Activated CD8-positive, alpha-beta memory T cell treated with anti-CD3 and anti-CD28 coated beads for 48 hours (primary cell): Measurements from ENCODE around the gene KNL1.
"Not testable (repeated sequence)": the region's sequence is repeated elsewhere in the genome, so short reads cannot be mapped to it uniquely, and the experiment has no call there.

Experiments
- DNase-seq, 3 experiments: peaks; one replicate each; pipeline ENCODE4 v3.0.0-alpha.2; 2020; ENCODE audit warnings: low read depth in 2 of 3, low spot score in 2 of 3

The KNL1 gene

DNA sequence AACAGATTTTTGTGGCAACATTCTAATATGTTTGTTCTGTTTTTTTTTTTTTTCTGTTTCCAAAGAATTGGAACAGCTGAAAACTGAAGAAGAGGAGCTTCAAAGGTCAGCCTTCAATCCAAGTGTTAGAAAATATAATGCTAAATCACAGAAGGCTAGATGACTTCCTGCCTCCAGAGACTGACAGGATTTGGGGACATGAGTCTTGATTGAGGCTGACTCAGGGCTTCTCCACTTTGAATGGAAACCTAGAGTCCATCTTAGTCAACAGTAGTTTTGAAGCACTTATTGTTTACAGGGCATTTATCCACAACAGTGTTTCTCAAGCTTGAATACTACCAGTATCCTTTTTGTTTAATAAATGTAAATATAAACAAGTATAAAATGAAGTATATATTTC is 56.4 kb downstream of the KNL1 start:
- DNase-seq, result no peak

DNA sequence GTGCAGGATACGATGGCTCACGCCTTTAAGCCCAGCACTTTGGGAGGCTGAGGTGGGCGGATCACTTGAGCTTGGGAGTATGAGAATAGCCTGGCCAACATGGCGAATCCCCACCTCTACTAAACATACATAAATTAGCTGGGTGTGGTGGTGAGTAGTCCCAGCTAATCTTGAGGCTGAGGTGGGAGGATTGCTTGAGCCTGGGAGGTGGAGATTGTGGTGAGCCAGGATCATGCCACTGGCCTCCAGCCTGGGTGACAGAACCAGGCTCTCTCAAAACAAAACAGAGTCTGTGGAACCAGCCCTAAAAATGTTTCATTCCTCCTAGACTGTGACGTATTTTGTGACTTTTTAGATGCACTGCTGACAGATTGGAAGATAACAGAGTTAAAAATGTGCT is 66.6 kb downstream of the KNL1 start:
- DNase-seq, result no peak

DNA sequence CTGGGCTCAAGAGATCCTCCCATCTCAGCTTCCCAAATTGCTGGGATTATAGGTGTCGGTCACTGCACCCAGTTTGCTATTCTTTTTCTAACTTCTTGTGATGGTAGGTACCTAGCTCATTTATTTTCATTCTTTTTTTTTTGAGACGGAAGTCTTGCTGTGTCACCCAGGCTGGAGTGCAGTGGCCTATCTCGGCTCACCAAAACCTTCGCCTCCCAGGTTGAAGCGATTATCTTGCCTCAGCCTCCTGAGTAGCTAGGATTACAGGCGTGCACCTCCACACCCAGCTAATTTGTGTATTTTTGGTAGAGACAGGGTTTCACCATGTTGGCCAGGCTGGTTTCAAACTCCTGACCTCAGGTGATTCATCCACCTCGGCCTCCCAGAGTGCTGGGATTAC is 70.9 kb downstream of the KNL1 start:
- DNase-seq, result no peak

GRCh38 chr15:40676290-40676689 is 82.2 kb downstream of the KNL1 start:
- not testable (repeated sequence) for DNase-seq

DNA sequence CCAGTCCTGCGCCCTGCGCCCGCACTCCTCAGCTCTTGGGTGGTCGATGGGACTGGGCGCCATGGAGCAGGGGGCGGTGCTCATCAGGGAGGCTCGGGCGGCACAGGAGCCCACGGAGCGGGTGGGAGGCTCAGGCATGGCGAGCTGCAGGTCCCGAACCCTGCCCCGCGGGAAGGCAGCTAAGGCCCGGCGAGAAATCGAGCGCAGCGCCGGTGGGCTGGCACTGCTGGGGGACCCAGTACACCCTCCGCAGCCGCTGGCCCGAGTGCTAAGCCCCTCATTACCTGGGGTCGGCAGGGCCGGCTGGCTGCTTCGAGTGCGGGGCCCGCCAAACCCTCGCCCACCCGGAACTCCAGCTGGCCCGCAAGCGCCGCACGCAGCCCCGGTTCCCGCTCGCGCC is 82.9 kb downstream of the KNL1 start:
- DNase-seq, result not testable (repeated sequence)

DNA sequence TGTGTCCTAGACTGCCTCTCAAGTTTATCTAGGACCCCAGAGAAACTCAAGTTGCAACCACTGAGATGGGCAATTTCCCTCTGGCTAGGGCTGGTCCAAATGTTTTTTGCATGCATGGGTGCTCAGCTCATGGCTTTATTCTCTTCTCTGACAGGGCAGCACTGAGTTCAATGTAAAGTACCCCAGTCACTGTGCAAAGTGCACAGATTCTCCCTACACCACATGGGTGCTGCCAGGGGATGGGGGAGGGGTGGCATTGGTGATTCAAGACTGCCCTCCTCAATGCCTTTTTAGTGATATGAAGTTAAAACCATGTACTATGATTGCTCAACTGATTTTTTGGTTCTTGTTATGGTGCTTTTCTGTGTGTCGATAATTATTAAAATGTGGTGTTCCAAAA is 86.1 kb downstream of the KNL1 start:
- DNase-seq, result no peak

GRCh38 chr15:40680959-40681358 is 86.9 kb downstream of the KNL1 start:
- not testable (repeated sequence) for DNase-seq

- no peak for DNase-seq
Measured at GRCh38 chr15:40684381-40684780, 90.3 kb downstream of the KNL1 start.

DNA sequence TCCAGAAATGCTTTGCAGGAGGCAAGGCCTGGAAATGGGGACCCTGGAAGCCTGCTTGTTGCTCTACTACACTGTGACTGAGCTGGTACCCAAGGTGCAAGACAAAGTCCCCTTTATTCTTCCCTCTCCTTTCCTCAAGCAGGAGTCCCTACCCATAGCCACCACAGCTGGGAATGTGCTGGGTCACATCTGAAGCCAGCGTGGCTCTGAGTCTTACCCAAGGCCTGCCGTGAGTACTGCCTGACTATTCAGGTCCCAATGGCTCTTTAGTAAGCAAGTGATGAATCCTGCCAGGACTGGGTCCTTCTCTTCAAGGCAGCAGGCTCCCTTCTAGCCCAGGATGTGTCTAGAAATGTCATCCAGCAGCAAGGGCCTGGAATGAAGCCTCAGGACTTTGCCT is 91.3 kb downstream of the KNL1 start:
- DNase-seq, result no peak

GRCh38 chr15:40688932-40689799 is 95.1 kb downstream of the KNL1 start:
- no peak for DNase-seq

GRCh38 chr15:40691737-40692136 is 97.7 kb downstream of the KNL1 start:
- DNase-seq, result no peak

GRCh38 chr15:40693904-40694687 is 100.0 kb downstream of the KNL1 start:
- no peak for DNase-seq

GRCh38 chr15:40694688-40695468 is 100.8 kb downstream of the KNL1 start, which contains the start of gene RAD51:
TSS of gene RAD51 (plus strand) at chr15:40695174. CDS start at chr15:40698759, 3,585 bp downstream.
- DNase-seq, result peak; percentile 79 to 90 (median 85)

DNA sequence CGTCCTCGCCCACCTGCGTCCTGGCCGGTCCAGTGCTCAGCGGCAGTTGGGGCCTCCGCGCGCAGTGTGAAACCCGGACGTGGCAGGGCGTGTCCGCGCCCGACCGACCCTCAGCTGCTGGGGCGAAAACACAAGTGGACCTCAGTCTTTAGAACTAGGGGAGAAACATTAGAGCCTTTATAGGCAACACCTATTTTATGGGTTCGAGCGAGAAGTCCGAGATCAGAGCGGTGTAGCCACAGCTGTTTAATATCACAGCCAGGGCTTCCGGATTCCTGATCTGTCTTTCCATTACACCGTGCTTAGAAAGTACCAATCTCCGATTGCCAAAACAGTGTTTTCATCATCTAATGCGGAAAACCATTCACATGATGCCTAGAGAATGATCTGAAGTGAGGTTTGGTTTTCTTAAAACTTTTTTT is 101.4 kb downstream of the KNL1 start:
- DNase-seq, result peak in 1 of 3 experiments; percentile 24

DNA sequence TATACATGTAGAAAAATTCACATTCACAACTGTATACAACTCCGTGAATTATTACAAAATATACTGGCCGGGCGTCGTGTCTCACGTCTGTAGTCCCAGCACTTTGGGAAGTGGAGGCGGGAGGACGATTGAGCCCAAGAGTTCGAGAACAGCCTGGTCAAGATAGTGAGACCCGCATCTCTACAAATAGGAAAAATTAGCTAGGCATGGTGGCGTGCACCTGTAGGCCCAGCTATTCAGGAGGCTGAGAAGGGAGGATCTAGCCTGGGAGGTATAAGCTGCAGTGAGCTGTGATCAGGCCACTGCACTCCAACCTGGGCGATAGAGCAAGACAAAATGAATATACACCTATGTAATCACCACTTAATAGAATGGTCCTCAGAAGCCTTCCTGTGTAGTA is 102.2 kb downstream of the KNL1 start:
- no peak for DNase-seq

GRCh38 chr15:40697916-40698315 is 103.9 kb downstream of the KNL1 start:
- DNase-seq, result no peak

GRCh38 chr15:40702077-40702476 is 108.0 kb downstream of the KNL1 start:
- DNase-seq, result no peak

DNA sequence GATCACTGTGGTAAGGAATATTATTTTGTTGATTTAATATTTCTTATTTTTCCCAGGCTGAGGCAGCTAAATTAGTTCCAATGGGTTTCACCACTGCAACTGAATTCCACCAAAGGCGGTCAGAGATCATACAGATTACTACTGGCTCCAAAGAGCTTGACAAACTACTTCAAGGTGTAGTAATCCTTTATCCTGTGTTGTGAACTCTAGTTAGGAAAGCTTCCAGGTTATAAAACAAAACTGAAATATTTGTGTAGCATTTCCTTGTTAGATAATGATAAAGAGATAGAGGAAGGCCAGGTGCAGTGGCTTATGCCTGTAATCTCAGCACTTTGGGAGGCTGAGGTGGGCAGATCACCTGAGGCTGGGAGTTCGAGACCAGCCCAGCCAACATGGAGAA is 112.1 kb downstream of the KNL1 start:
- DNase-seq, result no peak
